Mesendoderm (in vitro differentiated cells): ENCODE measurements around the gene CDX2.

Experiments
- DNase-seq: peaks from one replicate; pipeline ENCODE4 v3.0.0; 2013
- H2AK5ac ChIP-seq: 2 replicates; pipeline ENCODE4 v1.6.1; 2013; ENCODE audit warnings: low read length, inconsistent platforms
- H2BK120ac ChIP-seq: 2 replicates; pipeline ENCODE4 v1.6.1; 2013; ENCODE audit warnings: low read depth, mild to moderate bottlenecking, low read length, moderate library complexity, mixed read lengths
- H2BK15ac ChIP-seq: replicated peaks from 2 replicates; pipeline ENCODE4 v1.6.1; 2013; ENCODE audit warnings: low read depth, mild to moderate bottlenecking, moderate library complexity
- H2BK5ac ChIP-seq: 2 replicates; pipeline ENCODE4 v1.6.1; 2013; ENCODE audit warnings: low read length, inconsistent platforms
- H3K18ac ChIP-seq: 2 replicates; pipeline ENCODE4 v1.6.1; 2013; ENCODE audit warnings: mild to moderate bottlenecking, low read length, mixed read lengths
- H3K23ac ChIP-seq: one replicate; pipeline ENCODE4 v1.6.1; 2013; ENCODE audit warnings: low read length
- H3K27ac ChIP-seq: 2 replicates; pipeline ENCODE4 v1.5.1; 2013; ENCODE audit warnings: low read depth, mild to moderate bottlenecking, inconsistent platforms, low read length, moderate library complexity
- H3K27me3 ChIP-seq: 2 replicates; pipeline ENCODE4 v1.6.1; 2013; ENCODE audit warnings: low read length, control low read depth, mild to moderate bottlenecking, inconsistent platforms; ENCODE audit not compliant: insufficient read depth, poor library complexity
- H3K36me3 ChIP-seq: 2 replicates; pipeline ENCODE4 v1.6.1; 2013; ENCODE audit warnings: low read length, inconsistent platforms; ENCODE audit not compliant: control insufficient read depth, insufficient read depth
- H3K4ac ChIP-seq: one replicate; pipeline ENCODE4 v1.6.1; 2013; ENCODE audit warnings: low read depth, mild to moderate bottlenecking, low read length, moderate library complexity
- H3K4me1 ChIP-seq: 2 replicates; pipeline ENCODE4 v1.6.1; 2013; ENCODE audit warnings: low read depth, low read length, inconsistent platforms; ENCODE audit not compliant: control insufficient read depth
- H3K4me2 ChIP-seq: 2 replicates; pipeline ENCODE4 v1.6.1; 2013; ENCODE audit warnings: low read length
- H3K4me3 ChIP-seq: 2 replicates; pipeline ENCODE4 v1.5.1; 2013; ENCODE audit warnings: mild to moderate bottlenecking, low read length
- H3K56ac ChIP-seq: one replicate; pipeline ENCODE4 v1.6.1; 2013; ENCODE audit warnings: low read length
- H3K79me1 ChIP-seq: 2 replicates; pipeline ENCODE4 v1.6.1; 2013; ENCODE audit warnings: low read length, inconsistent platforms
- H3K79me2 ChIP-seq: 2 replicates; pipeline ENCODE4 v1.6.1; 2013; ENCODE audit warnings: mild to moderate bottlenecking, low read length; ENCODE audit not compliant: control insufficient read depth, insufficient read depth
- H3K9ac ChIP-seq: 2 replicates; pipeline ENCODE4 v1.6.1; 2013; ENCODE audit warnings: low read length, inconsistent platforms
- H4K5ac ChIP-seq: one replicate; pipeline ENCODE4 v1.6.1; 2013; ENCODE audit warnings: low read length
- H4K8ac ChIP-seq: one replicate; pipeline ENCODE4 v1.6.1; 2013; ENCODE audit warnings: low read depth, mild to moderate bottlenecking, control low read depth, low read length, moderate library complexity
- WGBS: extraction: QIAGEN DNeasy Blood & Tissue Kit; methylation state at CpG from one replicate; pipeline ENCODE4 v1.1.7; 2013; ENCODE audit warnings: low lambda C conversion rate, missing lambda C conversion rate; ENCODE audit not compliant: insufficient coverage; ENCODE audit errors: extremely low coverage; 5-methylcytosine and 5-hydroxymethylcytosine counted together

The CDX2 gene

GRCh38 chr13:27922883-27923612, 46.1 kb downstream of the CDX2 start:
- Histone ChIP-seq H4K8ac (no peak overlapping the region), H3K4me2 (no peak overlapping the region), H3K36me3 (no peaks in the 10 kb centered on the region), H3K27ac (no peak overlapping the region), H3K56ac (no peak overlapping the region), H2BK15ac (no peak overlapping the region), H2BK5ac (no peak overlapping the region), H3K4me1 (peaks cover 2% of the 10 kb centered on the region), H3K27me3 (peaks cover 92% of the 10 kb centered on the region), H4K5ac (no peak overlapping the region), H3K9ac (no peak overlapping the region), H2BK120ac (no peak overlapping the region), H2AK5ac (no peak overlapping the region), H3K23ac (no peak overlapping the region), H3K4me3 (no peak overlapping the region), H3K4ac (no peak overlapping the region), H3K79me1 (no peaks in the 10 kb centered on the region), H3K79me2 (no peaks in the 10 kb centered on the region), H3K18ac (no peak overlapping the region)
- DNase-seq = no peak
- WGBS = no CpG with 5 or more reads among the region's 24 CpGs

DNA sequence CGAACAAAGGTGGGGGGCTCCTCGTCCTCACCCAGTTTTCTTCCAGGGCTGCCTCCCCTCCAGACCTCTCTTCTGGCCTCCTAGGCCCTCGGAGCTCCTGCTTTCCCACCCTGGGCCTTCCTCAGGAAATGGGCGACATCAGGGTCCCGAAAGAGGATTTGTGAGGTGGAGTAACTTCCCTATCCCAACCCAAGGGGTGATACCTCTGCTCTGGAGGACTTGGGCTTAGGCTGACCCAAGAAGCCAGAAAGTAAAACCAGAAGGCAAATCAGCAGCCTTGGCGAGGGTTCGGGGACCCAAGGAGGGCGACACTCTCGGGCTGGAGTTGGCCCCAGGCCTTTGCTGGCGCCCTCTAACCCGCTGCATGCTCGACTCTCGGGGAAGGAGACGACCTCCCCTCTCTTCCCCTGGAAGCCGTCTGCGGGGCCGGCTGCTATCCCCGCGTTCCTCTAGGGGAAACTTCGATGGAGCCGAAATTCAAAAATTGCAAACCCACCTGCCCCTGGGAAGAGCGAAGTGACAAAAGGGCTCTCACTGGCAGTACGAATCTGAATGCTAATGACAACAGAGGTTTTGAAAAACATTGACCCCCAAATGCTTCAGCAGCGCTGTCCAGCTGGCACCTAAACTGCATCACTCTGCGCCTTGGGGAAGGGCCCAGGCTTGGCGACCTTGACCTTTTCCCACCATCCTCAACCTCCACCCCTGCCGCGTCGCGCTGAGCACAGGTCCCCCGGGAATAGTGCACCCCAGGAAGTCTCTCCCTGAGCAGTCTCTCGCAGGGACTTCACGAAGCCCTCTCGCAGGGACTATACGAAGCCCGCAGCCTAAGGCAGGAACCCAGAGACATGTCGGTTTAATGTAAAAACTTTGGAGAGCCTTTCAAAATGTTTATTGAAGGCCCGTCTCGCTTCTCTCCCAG, 46.9 kb downstream of the CDX2 start:
- no peak for DNase-seq
- WGBS = no CpG with 5 or more reads among the region's 39 CpGs
- H3K4ac ChIP-seq = no peak overlapping the region

GRCh38 chr13:27921421-27921960, 47.6 kb downstream of the CDX2 start:
- Histone ChIP-seq H2AK5ac (no peak overlapping the region), H3K18ac (no peak overlapping the region), H3K4me1 (peaks cover 2% of the 10 kb centered on the region), H2BK15ac (no peak overlapping the region), H4K8ac (no peak overlapping the region), H3K79me1 (no peaks in the 10 kb centered on the region), H3K4ac (no peak overlapping the region), H3K27ac (no peak overlapping the region), H3K23ac (no peak overlapping the region), H3K4me3 (no peak overlapping the region), H3K56ac (no peak overlapping the region), H3K9ac (no peak overlapping the region), H3K36me3 (no peaks in the 10 kb centered on the region), H3K4me2 (no peak overlapping the region), H3K27me3 (peaks cover 90% of the 10 kb centered on the region), H2BK120ac (no peak overlapping the region), H2BK5ac (no peak overlapping the region), H3K79me2 (no peaks in the 10 kb centered on the region), H4K5ac (no peak overlapping the region)
- no CpG with 5 or more reads among the region's 41 CpGs for WGBS
- no peak for DNase-seq

More for the DNA sequence above, 46.9 kb downstream of the CDX2 start:
- H3K27ac ChIP-seq = no peak overlapping the region
- H3K27me3 ChIP-seq = peaks cover 92% of the 10 kb centered on the region
- no peak overlapping the region for H2BK5ac ChIP-seq
- H3K4me2 ChIP-seq = no peak overlapping the region
- no peaks in the 10 kb centered on the region for H3K79me2 ChIP-seq
- H3K56ac ChIP-seq = peak overlapping the region; percentile 15
- H3K36me3 ChIP-seq = no peaks in the 10 kb centered on the region
- H2AK5ac ChIP-seq = no peak overlapping the region
- no peak overlapping the region for H4K8ac ChIP-seq
- H4K5ac ChIP-seq = no peak overlapping the region
- H3K79me1 ChIP-seq = no peaks in the 10 kb centered on the region
- H2BK15ac ChIP-seq = no peak overlapping the region
- H2BK120ac ChIP-seq = no peak overlapping the region
- no peak overlapping the region for H3K9ac ChIP-seq
- peak overlapping the region; percentile 45 for H3K23ac ChIP-seq
- no peak overlapping the region for H3K18ac ChIP-seq
- peaks cover 2% of the 10 kb centered on the region for H3K4me1 ChIP-seq
- H3K4me3 ChIP-seq = no peak overlapping the region

GRCh38 chr13:27920677-27921420, 48.3 kb downstream of the CDX2 start:
- Histone ChIP-seq H4K8ac (no peak overlapping the region), H3K27ac (no peak overlapping the region), H3K9ac (no peak overlapping the region), H3K23ac (no peak overlapping the region), H3K4ac (no peak overlapping the region), H3K18ac (no peak overlapping the region), H3K4me3 (no peak overlapping the region), H3K4me2 (peak overlapping the region; percentile 40), H3K4me1 (peaks cover 2% of the 10 kb centered on the region), H2BK15ac (no peak overlapping the region), H3K79me2 (no peaks in the 10 kb centered on the region), H3K36me3 (no peaks in the 10 kb centered on the region), H2AK5ac (no peak overlapping the region), H2BK5ac (no peak overlapping the region), H4K5ac (no peak overlapping the region), H3K79me1 (no peaks in the 10 kb centered on the region), H3K56ac (no peak overlapping the region), H3K27me3 (peaks cover 89% of the 10 kb centered on the region), H2BK120ac (no peak overlapping the region)
- peak; percentile 53 for DNase-seq
- WGBS = no CpG with 5 or more reads among the region's 40 CpGs

DNA sequence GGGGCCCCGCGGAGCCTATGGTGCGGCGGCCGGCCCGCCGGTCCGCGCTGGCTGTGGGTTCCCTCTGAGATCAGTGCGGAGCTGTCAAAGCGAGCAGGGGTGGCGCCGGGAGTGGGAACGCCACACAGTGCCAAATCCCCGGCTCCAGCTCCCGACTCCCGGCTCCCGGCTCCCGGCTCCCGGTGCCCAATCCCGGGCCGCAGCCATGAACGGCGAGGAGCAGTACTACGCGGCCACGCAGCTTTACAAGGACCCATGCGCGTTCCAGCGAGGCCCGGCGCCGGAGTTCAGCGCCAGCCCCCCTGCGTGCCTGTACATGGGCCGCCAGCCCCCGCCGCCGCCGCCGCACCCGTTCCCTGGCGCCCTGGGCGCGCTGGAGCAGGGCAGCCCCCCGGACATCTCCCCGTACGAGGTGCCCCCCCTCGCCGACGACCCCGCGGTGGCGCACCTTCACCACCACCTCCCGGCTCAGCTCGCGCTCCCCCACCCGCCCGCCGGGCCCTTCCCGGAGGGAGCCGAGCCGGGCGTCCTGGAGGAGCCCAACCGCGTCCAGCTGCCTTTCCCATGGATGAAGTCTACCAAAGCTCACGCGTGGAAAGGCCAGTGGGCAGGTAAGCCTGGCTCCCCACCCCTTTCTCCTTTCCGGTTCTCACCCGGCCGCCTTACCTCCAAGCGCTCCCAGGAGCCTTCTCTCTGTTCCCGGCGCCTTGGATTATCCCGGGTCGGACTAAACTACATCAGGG, 49.0 kb downstream of the CDX2 start, which contains the start of gene PDX1:
Gene PDX1 (plus strand): TSS at position 67 of the 743 bp plus-strand sequence. CDS start 139 bp downstream, at position 206.
- Histone ChIP-seq H2BK120ac (no peak within 1 kb of the TSS), H3K4me3 (no peak within 1 kb of the TSS), H3K4me1 (peaks cover 2% of the 10 kb centered on the region), H3K36me3 (no peaks in the 10 kb centered on the region), H3K23ac (no peak within 1 kb of the TSS), H2BK15ac (no peak within 1 kb of the TSS), H3K4ac (no peak within 1 kb of the TSS), H3K79me1 (no peaks in the 10 kb centered on the region), H2AK5ac (no peak within 1 kb of the TSS), H2BK5ac (no peak within 1 kb of the TSS), H3K18ac (no peak within 1 kb of the TSS), H4K8ac (no peak within 1 kb of the TSS), H4K5ac (no peak within 1 kb of the TSS), H3K56ac (peak within 1 kb of the TSS; percentile 34), H3K4me2 (peak within 1 kb of the TSS; percentile 40), H3K27me3 (peaks cover 90% of the 10 kb centered on the region), H3K79me2 (no peaks in the 10 kb centered on the region), H3K27ac (no peak within 1 kb of the TSS), H3K9ac (no peak within 1 kb of the TSS)
- no CpG with 5 or more reads among the region's 76 CpGs for WGBS
- peak; percentile 71 for DNase-seq
